ENCODE measurements around the gene SUPT3H. TPM values are rescaled to one million over a fixed set of nuclear protein-coding genes. Genes with fewer than 3 reads are reported as not detected.
"Not testable (repeated sequence)": the region's sequence is repeated elsewhere in the genome, so short reads cannot be mapped to it uniquely, and the experiment has no call there.

The SUPT3H gene
- total and polyA plus RNA-seq, 2 of the 8 experiments (the other 6 are each of a cell fraction or from before 2014, with no cell fraction given) = 18.8 to 23.0 TPM

DNA sequence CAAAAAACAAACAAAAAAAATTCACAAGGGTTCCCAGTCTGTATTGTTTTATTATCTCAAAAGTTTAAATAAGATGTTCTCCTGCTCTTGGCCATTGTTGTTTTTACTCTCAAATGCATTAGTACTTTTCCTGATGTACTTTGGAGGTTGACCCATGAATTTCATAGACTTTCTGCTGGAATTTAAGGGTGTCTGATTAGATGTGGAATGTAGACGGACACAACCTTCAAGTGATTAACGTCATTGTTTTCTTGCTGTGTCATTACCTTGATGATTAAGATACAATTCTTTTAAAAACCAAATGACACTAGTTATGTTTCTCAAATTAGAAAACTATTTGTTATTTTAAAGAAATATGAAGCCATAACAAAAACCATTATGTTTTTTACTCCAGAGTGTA lies 471.0 kb downstream of the SUPT3H start:
- H2BK5ac ChIP-seq (ENCODE audit: low read depth, low read length) = no peak overlapping the region

DNA sequence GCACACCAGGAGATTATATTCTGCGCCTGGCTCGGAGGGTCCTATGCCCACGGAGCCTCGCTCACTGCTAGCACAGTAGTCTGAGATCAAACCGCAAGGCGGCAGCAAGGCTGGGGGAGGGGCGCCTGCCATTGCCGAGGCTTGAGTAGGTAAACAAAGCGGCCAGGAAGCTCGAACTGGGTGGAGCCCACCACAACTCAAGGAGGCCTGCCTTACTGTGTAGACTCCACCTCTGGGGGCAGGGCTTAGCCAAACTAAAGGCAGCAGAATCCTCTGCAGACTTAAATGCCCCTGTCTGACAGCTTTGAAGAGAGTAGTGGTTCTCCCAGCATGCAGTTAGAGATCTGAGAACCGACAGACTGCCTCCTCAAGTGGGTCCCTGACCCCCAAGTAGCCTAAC lies 477.4 kb downstream of the SUPT3H start:
- H3K4me2 ChIP-seq (ENCODE audit: insufficient read depth in 1 of 2, low read depth in 2 of 2, low read length in 2 of 2); DNase-seq (ENCODE audit: low read depth in 1 of 2, low spot score in 2 of 2); FAIRE-seq; H2BK5ac ChIP-seq (ENCODE audit: low read depth, low read length); H2AFZ ChIP-seq (ENCODE audit: low read length); H3K4ac ChIP-seq (replicated peaks; ENCODE audit: insufficient read length, low read depth, low read length); H3K4me1 ChIP-seq (replicated peaks in 1 of 4; ENCODE audit: control insufficient read depth in 3 of 4, insufficient read depth in 4 of 4, low read length in 3 of 4); H2BK120ac ChIP-seq (replicated peaks; ENCODE audit: low read depth, low read length); POLR2A ChIA-PET (ENCODE audit: partially characterized antibody); H2BK15ac ChIP-seq (ENCODE audit: low read length); H3K79me1 ChIP-seq (ENCODE audit: low read depth, low read length); H3K18ac ChIP-seq (ENCODE audit: extremely low read depth, low read length); H3K56ac ChIP-seq (replicated peaks; ENCODE audit: insufficient read length, low read depth, low read length); H2AK5ac ChIP-seq (ENCODE audit: low read depth, low read length); H3K79me2 ChIP-seq (ENCODE audit: control insufficient read depth in 1 of 2, insufficient read depth in 2 of 2, low read length in 2 of 2); H3K9me3 ChIP-seq (ENCODE audit: insufficient read depth in 2 of 2, low read depth in 1 of 2, low read length in 1 of 2); H3K23me2 ChIP-seq (ENCODE audit: low read depth, low read length); H2BK20ac ChIP-seq (ENCODE audit: low read length); H3K14ac ChIP-seq (ENCODE audit: insufficient read length); H4K20me1 ChIP-seq (replicated peaks in 1 of 2; ENCODE audit: control insufficient read depth in 1 of 2, insufficient read depth in 2 of 2, low read length in 2 of 2); H4K91ac ChIP-seq (replicated peaks; ENCODE audit: insufficient read length, low read length); H3K4me3 ChIP-seq (ENCODE audit: extremely low read depth in 1 of 4, insufficient read depth in 2 of 4, low read depth in 3 of 4, low read length in 4 of 4); H3K23ac ChIP-seq (ENCODE audit: insufficient read length); H4K8ac ChIP-seq (ENCODE audit: extremely low read depth, insufficient read depth, low read length); H3K9ac ChIP-seq (replicated peaks in 1 of 4; ENCODE audit: extremely low read depth in 1 of 4, low read depth in 3 of 4, low read length in 3 of 4); H3K27ac ChIP-seq (ENCODE audit: low read depth, low read length); H3K27me3 ChIP-seq (replicated peaks in 1 of 4; ENCODE audit: control insufficient read depth in 3 of 4, extremely low read depth in 1 of 4, insufficient read depth in 3 of 4, low read length in 3 of 4); H3K36me3 ChIP-seq (ENCODE audit: control insufficient read depth in 2 of 4, insufficient read depth in 4 of 4, low read length in 3 of 4); H2BK12ac ChIP-seq (ENCODE audit: low read depth, low read length); H4K5ac ChIP-seq (ENCODE audit: insufficient read length, low read depth, low read length): not testable (repeated sequence)
- WGBS, 2 experiments (ENCODE audit: extremely low coverage in 1 of 2, insufficient coverage in 1 of 2, insufficient read length in 1 of 2, insufficient replicate concordance in 2 of 2, low coverage in 1 of 2, low lambda C conversion rate in 2 of 2, missing lambda C conversion rate in 1 of 2) = 90% methylated on average over 9 of the region's 11 CpGs; no CpG with 5 or more reads in 1 of the 2 experiments
- CTCF ChIA-PET (ENCODE audit: partially characterized antibody) = interaction anchor here (1.7 kb wide), 1 partner anchor 14 kb away, joined by 5 read pairs; no protein-coding TSS in a partner anchor

More for the DNA sequence above, 471.0 kb downstream of the SUPT3H start:
- Histone ChIP-seq H3K9me3 (ENCODE audit: insufficient read depth in 2 of 2, low read depth in 1 of 2, low read length in 1 of 2) (no peaks in the 10 kb centered on the region; a peak in 1 of 4 replicates), H4K5ac (ENCODE audit: insufficient read length, low read depth, low read length) (no peak overlapping the region), H4K91ac (replicated peaks; ENCODE audit: insufficient read length, low read length) (no peak overlapping the region), H3K23ac (ENCODE audit: insufficient read length) (no peak overlapping the region), H4K8ac (ENCODE audit: extremely low read depth, insufficient read depth, low read length) (no peak overlapping the region), H3K9ac (replicated peaks in 1 of 4; ENCODE audit: extremely low read depth in 1 of 4, low read depth in 3 of 4, low read length in 3 of 4) (no peak overlapping the region), H3K79me1 (ENCODE audit: low read depth, low read length) (no peaks in the 10 kb centered on the region), H2BK20ac (ENCODE audit: low read length) (no peak overlapping the region), H2AFZ (ENCODE audit: low read length) (no peak overlapping the region), H2BK12ac (ENCODE audit: low read depth, low read length) (no peak overlapping the region), H3K18ac (ENCODE audit: extremely low read depth, low read length) (no peak overlapping the region), H3K4me3 (ENCODE audit: extremely low read depth in 1 of 4, insufficient read depth in 2 of 4, low read depth in 3 of 4, low read length in 4 of 4) (no peak overlapping the region), H4K20me1 (replicated peaks in 1 of 2; ENCODE audit: control insufficient read depth in 1 of 2, insufficient read depth in 2 of 2, low read length in 2 of 2) (no peaks in the 10 kb centered on the region), H3K4me1 (replicated peaks in 1 of 4; ENCODE audit: control insufficient read depth in 3 of 4, insufficient read depth in 4 of 4, low read length in 3 of 4) (no peaks in the 10 kb centered on the region), H3K27ac (ENCODE audit: low read depth, low read length) (no peak overlapping the region), H3K56ac (replicated peaks; ENCODE audit: insufficient read length, low read depth, low read length) (no peak overlapping the region), H3K23me2 (ENCODE audit: low read depth, low read length) (no peaks in the 10 kb centered on the region), H3K4ac (replicated peaks; ENCODE audit: insufficient read length, low read depth, low read length) (no peak overlapping the region), H3K79me2 (ENCODE audit: control insufficient read depth in 1 of 2, insufficient read depth in 2 of 2, low read length in 2 of 2) (no peaks in the 10 kb centered on the region), H2AK5ac (ENCODE audit: low read depth, low read length) (no peak overlapping the region), H3K4me2 (ENCODE audit: insufficient read depth in 1 of 2, low read depth in 2 of 2, low read length in 2 of 2) (no peak overlapping the region), H2BK15ac (ENCODE audit: low read length) (no peak overlapping the region), H3K27me3 (replicated peaks in 1 of 4; ENCODE audit: control insufficient read depth in 3 of 4, extremely low read depth in 1 of 4, insufficient read depth in 3 of 4, low read length in 3 of 4) (no peaks in the 10 kb centered on the region), H3K14ac (ENCODE audit: insufficient read length) (no peak overlapping the region), H3K36me3 (ENCODE audit: control insufficient read depth in 2 of 4, insufficient read depth in 4 of 4, low read length in 3 of 4) (no peaks in the 10 kb centered on the region), H2BK120ac (replicated peaks; ENCODE audit: low read depth, low read length) (no peak overlapping the region)
- ChIA-PET CTCF (ENCODE audit: partially characterized antibody) (no interaction called here), POLR2A (ENCODE audit: partially characterized antibody) (no interaction called here)
- FAIRE-seq (no peak), DNase-seq (ENCODE audit: low read depth in 1 of 2, low spot score in 2 of 2) (no peak)
- 94% methylated on average over 2 of the region's 2 CpGs; no CpG with 5 or more reads in 1 of the 2 experiments for WGBS, 2 experiments (ENCODE audit: extremely low coverage in 1 of 2, insufficient coverage in 1 of 2, insufficient read length in 1 of 2, insufficient replicate concordance in 2 of 2, low coverage in 1 of 2, low lambda C conversion rate in 2 of 2, missing lambda C conversion rate in 1 of 2)
- no peak for TF ChIP-seq YY1 (IDR thresholded peaks at IDR 0.05; ENCODE audit: low read depth, low read length)
